ENCODE data around the gene NKX3-2. TPM values are rescaled to one million over a fixed set of nuclear protein-coding genes. Genes with fewer than 3 reads are reported as not detected.
A peak's percentile ranks its signal among the peaks of the same experiment; 100 is the strongest.
"Not testable (repeated sequence)": the region's sequence is repeated elsewhere in the genome, so short reads cannot be mapped to it uniquely, and the experiment has no call there.

Gene NKX3-2
- total RNA-seq, 1 experiment from 2014 or later, result not detected

GRCh38 chr4:13567125-13567524 is 22.8 kb upstream of the NKX3-2 start:
- H3K9me3 ChIP-seq (ENCODE audit: low read length), result no peaks in the 10 kb centered on the region
- H3K9ac ChIP-seq (ENCODE audit: low read length), result no peak overlapping the region
- no peak for DNase-seq
- H3K9me2 ChIP-seq (replicated peaks; ENCODE audit: insufficient read depth, low read length), result no peaks in the 10 kb centered on the region
- H3K36me3 ChIP-seq (ENCODE audit: insufficient read depth, low read length), result peaks cover 16% of the 10 kb centered on the region
- H4K20me1 ChIP-seq (ENCODE audit: insufficient read depth, low read depth, low read length), result no peaks in the 10 kb centered on the region
- H3K79me2 ChIP-seq (ENCODE audit: low read length), result no peaks in the 10 kb centered on the region
- H3K4me1 ChIP-seq (ENCODE audit: low read length), result no peaks in the 10 kb centered on the region
- H2AFZ ChIP-seq (ENCODE audit: low read length), result no peak overlapping the region
- no peak overlapping the region for H3K4me2 ChIP-seq (ENCODE audit: low read depth, low read length, poor library complexity, severe bottlenecking)
- no peak overlapping the region for H3K4me3 ChIP-seq (ENCODE audit: low read length)
- no peak overlapping the region for H3K27ac ChIP-seq (ENCODE audit: low read length)
- no peaks in the 10 kb centered on the region for H3K27me3 ChIP-seq (ENCODE audit: low read length)

GRCh38 chr4:13562876-13563275 is 18.6 kb upstream of the NKX3-2 start:
- Histone ChIP-seq H3K27me3 (ENCODE audit: low read length) (no peaks in the 10 kb centered on the region), H3K9me2 (replicated peaks; ENCODE audit: insufficient read depth, low read length) (no peaks in the 10 kb centered on the region), H3K4me3 (ENCODE audit: low read length) (no peak overlapping the region), H3K79me2 (ENCODE audit: low read length) (no peaks in the 10 kb centered on the region), H3K9ac (ENCODE audit: low read length) (no peak overlapping the region), H4K20me1 (ENCODE audit: insufficient read depth, low read depth, low read length) (no peaks in the 10 kb centered on the region), H3K4me1 (ENCODE audit: low read length) (no peaks in the 10 kb centered on the region), H2AFZ (ENCODE audit: low read length) (no peak overlapping the region), H3K27ac (ENCODE audit: low read length) (no peak overlapping the region), H3K4me2 (ENCODE audit: low read depth, low read length, poor library complexity, severe bottlenecking) (no peak overlapping the region), H3K9me3 (ENCODE audit: low read length) (no peaks in the 10 kb centered on the region), H3K36me3 (ENCODE audit: insufficient read depth, low read length) (no peaks in the 10 kb centered on the region)
- no peak for DNase-seq

GRCh38 chr4:13561673-13562072 is 17.4 kb upstream of the NKX3-2 start:
- H3K9me3 ChIP-seq (ENCODE audit: low read length), result no peaks in the 10 kb centered on the region
- no peak for DNase-seq
- H3K36me3 ChIP-seq (ENCODE audit: insufficient read depth, low read length), result no peaks in the 10 kb centered on the region
- H3K9ac ChIP-seq (ENCODE audit: low read length), result no peak overlapping the region
- H3K4me2 ChIP-seq (ENCODE audit: low read depth, low read length, poor library complexity, severe bottlenecking), result no peak overlapping the region
- no peaks in the 10 kb centered on the region for H3K79me2 ChIP-seq (ENCODE audit: low read length)
- no peaks in the 10 kb centered on the region for H3K4me1 ChIP-seq (ENCODE audit: low read length)
- no peaks in the 10 kb centered on the region for H4K20me1 ChIP-seq (ENCODE audit: insufficient read depth, low read depth, low read length)
- H3K9me2 ChIP-seq (replicated peaks; ENCODE audit: insufficient read depth, low read length), result no peaks in the 10 kb centered on the region
- H3K27ac ChIP-seq (ENCODE audit: low read length), result no peak overlapping the region
- no peak overlapping the region for H2AFZ ChIP-seq (ENCODE audit: low read length)
- H3K4me3 ChIP-seq (ENCODE audit: low read length), result no peak overlapping the region
- no peaks in the 10 kb centered on the region for H3K27me3 ChIP-seq (ENCODE audit: low read length)

- not testable (repeated sequence) for H3K4me2 ChIP-seq (ENCODE audit: low read depth, low read length, poor library complexity, severe bottlenecking); DNase-seq; H3K4me1 ChIP-seq (ENCODE audit: low read length); H3K27me3 ChIP-seq (ENCODE audit: low read length); H4K20me1 ChIP-seq (ENCODE audit: insufficient read depth, low read depth, low read length); H3K9me3 ChIP-seq (ENCODE audit: low read length); H3K4me3 ChIP-seq (ENCODE audit: low read length); H3K27ac ChIP-seq (ENCODE audit: low read length); H3K9me2 ChIP-seq (replicated peaks; ENCODE audit: insufficient read depth, low read length); H3K79me2 ChIP-seq (ENCODE audit: low read length); H3K9ac ChIP-seq (ENCODE audit: low read length); H3K36me3 ChIP-seq (ENCODE audit: insufficient read depth, low read length); H2AFZ ChIP-seq (ENCODE audit: low read length)
These were observed 15.8 kb upstream of the NKX3-2 start for GRCh38 chr4:13560111-13560510.

- no peak overlapping the region for H3K27ac ChIP-seq (ENCODE audit: low read length)
- DNase-seq, result no peak
- H3K4me2 ChIP-seq (ENCODE audit: low read depth, low read length, poor library complexity, severe bottlenecking), result no peak overlapping the region
These were observed 15.1 kb upstream of the NKX3-2 start for GRCh38 chr4:13559413-13559812.

GRCh38 chr4:13558881-13559280 is 14.6 kb upstream of the NKX3-2 start:
- Histone ChIP-seq H3K9me2 (replicated peaks; ENCODE audit: insufficient read depth, low read length) (no peaks in the 10 kb centered on the region), H3K9me3 (ENCODE audit: low read length) (no peaks in the 10 kb centered on the region), H3K27ac (ENCODE audit: low read length) (no peak overlapping the region), H3K9ac (ENCODE audit: low read length) (no peak overlapping the region), H3K79me2 (ENCODE audit: low read length) (no peaks in the 10 kb centered on the region), H4K20me1 (ENCODE audit: insufficient read depth, low read depth, low read length) (no peaks in the 10 kb centered on the region), H3K4me1 (ENCODE audit: low read length) (no peaks in the 10 kb centered on the region), H3K4me3 (ENCODE audit: low read length) (no peak overlapping the region), H3K4me2 (ENCODE audit: low read depth, low read length, poor library complexity, severe bottlenecking) (no peak overlapping the region), H3K36me3 (ENCODE audit: insufficient read depth, low read length) (no peaks in the 10 kb centered on the region), H2AFZ (ENCODE audit: low read length) (no peak overlapping the region), H3K27me3 (ENCODE audit: low read length) (no peaks in the 10 kb centered on the region)
- DNase-seq, result no peak

More at GRCh38 chr4:13559413-13559812, 15.1 kb upstream of the NKX3-2 start:
- Histone ChIP-seq H3K4me3 (ENCODE audit: low read length) (no peak overlapping the region), H3K27me3 (ENCODE audit: low read length) (no peaks in the 10 kb centered on the region), H3K9me2 (replicated peaks; ENCODE audit: insufficient read depth, low read length) (no peaks in the 10 kb centered on the region), H3K79me2 (ENCODE audit: low read length) (no peaks in the 10 kb centered on the region), H2AFZ (ENCODE audit: low read length) (no peak overlapping the region), H4K20me1 (ENCODE audit: insufficient read depth, low read depth, low read length) (no peaks in the 10 kb centered on the region), H3K9me3 (ENCODE audit: low read length) (no peaks in the 10 kb centered on the region), H3K4me1 (ENCODE audit: low read length) (no peaks in the 10 kb centered on the region), H3K36me3 (ENCODE audit: insufficient read depth, low read length) (no peaks in the 10 kb centered on the region), H3K9ac (ENCODE audit: low read length) (no peak overlapping the region)

- Histone ChIP-seq H3K4me2 (ENCODE audit: low read depth, low read length, poor library complexity, severe bottlenecking) (no peak overlapping the region), H2AFZ (ENCODE audit: low read length) (no peak overlapping the region), H3K4me3 (ENCODE audit: low read length) (no peak overlapping the region), H3K27ac (ENCODE audit: low read length) (no peak overlapping the region), H3K9me2 (replicated peaks; ENCODE audit: insufficient read depth, low read length) (no peaks in the 10 kb centered on the region), H3K9ac (ENCODE audit: low read length) (no peak overlapping the region), H3K9me3 (ENCODE audit: low read length) (no peaks in the 10 kb centered on the region), H3K27me3 (ENCODE audit: low read length) (no peaks in the 10 kb centered on the region), H3K4me1 (ENCODE audit: low read length) (no peaks in the 10 kb centered on the region), H3K36me3 (ENCODE audit: insufficient read depth, low read length) (no peaks in the 10 kb centered on the region), H4K20me1 (ENCODE audit: insufficient read depth, low read depth, low read length) (no peaks in the 10 kb centered on the region), H3K79me2 (ENCODE audit: low read length) (no peaks in the 10 kb centered on the region)
- no peak for DNase-seq
These were observed 11.0 kb upstream of the NKX3-2 start for GRCh38 chr4:13555325-13555724.

- Histone ChIP-seq H3K79me2 (ENCODE audit: low read length) (no peaks in the 10 kb centered on the region), H3K9me2 (replicated peaks; ENCODE audit: insufficient read depth, low read length) (no peaks in the 10 kb centered on the region), H3K27me3 (ENCODE audit: low read length) (no peaks in the 10 kb centered on the region), H2AFZ (ENCODE audit: low read length) (0 out of 2 replicates have a peak overlapping the region, but pooled peaks have one; percentile 9), H3K9me3 (ENCODE audit: low read length) (no peaks in the 10 kb centered on the region), H4K20me1 (ENCODE audit: insufficient read depth, low read depth, low read length) (no peaks in the 10 kb centered on the region), H3K27ac (ENCODE audit: low read length) (no peak overlapping the region), H3K36me3 (ENCODE audit: insufficient read depth, low read length) (no peaks in the 10 kb centered on the region), H3K4me2 (ENCODE audit: low read depth, low read length, poor library complexity, severe bottlenecking) (no peak overlapping the region), H3K4me1 (ENCODE audit: low read length) (peaks cover 10% of the 10 kb centered on the region), H3K9ac (ENCODE audit: low read length) (no peak overlapping the region), H3K4me3 (ENCODE audit: low read length) (no peak overlapping the region)
- DNase-seq, result no peak
These were observed 8.8 kb upstream of the NKX3-2 start for GRCh38 chr4:13553081-13553480.
